HG03159 (cell line): ENCODE results near the gene HIGD2A.
"Not testable (repeated sequence)": the region's sequence is repeated elsewhere in the genome, so short reads cannot be mapped to it uniquely, and the experiment has no call there.

Experiments
- ATAC-seq: cut with Tn5 transposase; IDR thresholded peaks from one replicate; pipeline ENCODE4 v1.9.1; 2021; ENCODE audit warnings: mild to moderate bottlenecking, moderate library complexity; ENCODE audit not compliant: unreplicated experiment

Gene HIGD2A

DNA sequence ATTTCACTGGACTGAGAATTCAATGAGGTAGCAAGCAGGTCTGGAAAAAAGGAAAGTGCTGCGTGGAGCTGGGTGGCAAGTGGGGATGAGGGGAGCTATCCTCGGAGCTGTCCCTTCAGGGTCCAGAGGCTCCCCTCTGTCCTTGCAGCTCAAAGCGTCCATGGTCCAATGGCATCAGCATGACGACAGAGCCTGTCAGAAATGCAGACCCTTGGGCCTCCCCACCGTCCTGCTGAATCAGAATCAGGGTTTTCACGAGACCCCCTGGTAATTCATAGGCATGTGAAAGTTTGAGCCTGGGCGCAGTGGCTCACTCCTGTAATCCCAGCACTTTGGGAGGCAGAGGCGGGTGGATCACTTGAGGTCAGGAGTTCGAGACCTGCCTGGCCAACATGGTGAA, 5.5 kb downstream of the HIGD2A start:
- ATAC-seq = no peak

DNA sequence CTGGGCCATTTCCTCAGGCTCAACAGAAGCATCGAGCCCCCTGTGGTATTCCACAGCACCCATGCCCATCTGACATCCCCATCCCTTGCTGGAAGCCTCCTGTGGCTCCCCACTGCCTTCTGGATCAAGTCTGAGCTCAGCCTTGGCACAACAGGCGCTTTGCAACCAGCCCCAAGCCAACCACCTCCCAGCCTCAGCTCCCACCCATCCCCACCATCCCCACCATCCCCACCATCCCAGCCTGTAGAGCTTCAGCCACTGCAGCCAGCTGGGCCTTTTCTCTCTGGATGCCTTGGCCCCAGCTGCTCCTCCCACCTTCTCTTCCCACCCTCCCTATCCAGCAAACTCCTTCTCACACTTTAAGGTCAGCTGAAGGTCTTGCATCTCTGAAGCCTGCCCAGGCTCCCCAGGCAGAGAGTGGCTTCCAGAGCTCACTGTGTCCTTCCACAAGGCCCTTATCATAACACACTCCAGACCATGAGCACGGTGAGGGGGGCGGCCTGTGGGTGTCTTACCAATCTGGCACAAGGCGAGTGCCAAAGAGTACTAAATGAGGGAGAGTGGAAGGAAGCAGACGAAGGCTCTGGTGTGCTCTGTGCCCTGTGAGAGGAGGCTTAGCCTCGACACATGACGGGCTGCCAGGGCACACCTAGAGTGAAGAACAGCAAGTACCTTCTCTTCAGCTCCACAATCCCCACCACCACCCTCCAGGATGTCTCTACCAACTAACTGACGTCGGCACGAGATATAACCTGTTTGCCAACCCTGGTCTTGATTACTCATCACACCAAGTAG, 6.5 kb downstream of the HIGD2A start:
- ATAC-seq = no peak

GRCh38 chr5:176396330-176396729, 7.8 kb downstream of the HIGD2A start:
- no peak for ATAC-seq

DNA sequence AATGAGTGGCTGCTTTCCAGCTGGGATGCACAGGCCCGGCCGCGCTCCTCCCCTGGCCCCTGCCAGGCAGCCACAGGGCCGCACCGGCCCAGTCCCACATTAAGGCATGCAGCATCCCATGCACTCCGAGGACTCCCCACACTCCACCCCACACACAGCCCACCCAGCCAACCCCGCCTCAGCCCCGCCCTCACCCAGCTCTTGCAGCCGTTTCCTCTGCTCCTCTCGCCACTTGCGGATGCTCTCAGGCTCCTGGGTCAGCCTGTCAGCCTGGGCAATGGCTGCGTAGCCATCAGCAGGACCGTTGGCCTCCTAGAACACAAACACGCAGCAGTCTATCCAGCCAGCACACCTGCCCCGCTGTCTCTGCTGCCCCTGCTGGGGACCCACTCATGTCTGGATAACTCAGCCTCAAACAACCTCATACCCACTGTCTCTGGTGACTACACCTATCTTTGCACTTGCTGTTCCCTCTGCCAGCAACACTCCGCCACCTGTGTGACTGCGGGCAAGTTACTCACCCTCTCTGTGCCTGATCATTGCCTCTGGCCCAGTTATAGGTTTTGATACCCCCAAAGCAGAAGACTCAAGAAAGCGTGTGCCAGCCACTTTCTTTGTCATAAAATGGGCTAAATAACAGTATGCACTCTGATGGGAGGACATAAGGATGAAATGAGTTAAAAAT, 9.3 kb downstream of the HIGD2A start:
- no peak for ATAC-seq

GRCh38 chr5:176400382-176401156, 12.0 kb downstream of the HIGD2A start:
- ATAC-seq = no peak

DNA sequence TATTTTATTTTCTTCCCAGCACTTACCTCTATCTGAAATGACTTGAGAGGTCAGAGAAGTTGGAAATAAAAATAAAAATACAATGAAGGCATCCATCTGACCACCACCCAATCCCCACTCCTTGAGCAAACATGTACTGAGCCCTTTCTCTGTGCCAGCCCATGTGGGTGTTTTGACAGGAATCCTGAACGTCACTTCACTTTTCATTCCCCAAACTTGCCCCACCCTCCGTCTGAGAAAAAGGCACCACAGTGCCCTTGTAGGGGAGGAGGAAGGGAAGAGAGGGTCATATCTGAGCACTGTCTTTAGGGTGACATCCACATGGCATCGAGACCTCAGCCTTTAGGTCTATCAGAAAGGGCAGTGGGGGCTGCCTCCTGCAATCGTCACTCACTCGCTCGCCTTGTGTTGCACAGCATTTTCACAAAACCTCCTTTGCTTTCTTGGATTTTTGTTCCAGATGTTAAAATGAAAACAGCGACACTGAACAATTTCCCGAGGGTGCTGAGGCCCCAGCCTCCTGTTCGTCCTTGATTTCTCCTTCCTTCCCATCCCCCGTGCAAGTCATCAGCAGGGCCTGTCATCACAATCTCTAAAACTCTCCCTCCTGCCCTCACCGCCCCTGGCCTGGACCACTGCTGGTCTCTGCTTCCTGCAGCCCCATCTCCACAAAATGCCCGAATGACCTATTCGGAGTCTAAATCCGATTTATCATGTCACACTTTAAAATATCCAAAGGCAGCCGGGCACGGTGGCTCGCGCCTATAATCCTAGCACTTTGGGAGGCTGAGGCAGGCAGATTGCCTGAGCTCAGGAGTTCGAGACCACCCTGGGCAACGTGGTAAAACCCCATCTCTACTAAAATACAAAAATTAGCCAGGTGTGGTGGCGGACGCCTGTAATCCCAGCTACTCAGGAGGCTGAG, 13.0 kb downstream of the HIGD2A start:
- no peak for ATAC-seq

DNA sequence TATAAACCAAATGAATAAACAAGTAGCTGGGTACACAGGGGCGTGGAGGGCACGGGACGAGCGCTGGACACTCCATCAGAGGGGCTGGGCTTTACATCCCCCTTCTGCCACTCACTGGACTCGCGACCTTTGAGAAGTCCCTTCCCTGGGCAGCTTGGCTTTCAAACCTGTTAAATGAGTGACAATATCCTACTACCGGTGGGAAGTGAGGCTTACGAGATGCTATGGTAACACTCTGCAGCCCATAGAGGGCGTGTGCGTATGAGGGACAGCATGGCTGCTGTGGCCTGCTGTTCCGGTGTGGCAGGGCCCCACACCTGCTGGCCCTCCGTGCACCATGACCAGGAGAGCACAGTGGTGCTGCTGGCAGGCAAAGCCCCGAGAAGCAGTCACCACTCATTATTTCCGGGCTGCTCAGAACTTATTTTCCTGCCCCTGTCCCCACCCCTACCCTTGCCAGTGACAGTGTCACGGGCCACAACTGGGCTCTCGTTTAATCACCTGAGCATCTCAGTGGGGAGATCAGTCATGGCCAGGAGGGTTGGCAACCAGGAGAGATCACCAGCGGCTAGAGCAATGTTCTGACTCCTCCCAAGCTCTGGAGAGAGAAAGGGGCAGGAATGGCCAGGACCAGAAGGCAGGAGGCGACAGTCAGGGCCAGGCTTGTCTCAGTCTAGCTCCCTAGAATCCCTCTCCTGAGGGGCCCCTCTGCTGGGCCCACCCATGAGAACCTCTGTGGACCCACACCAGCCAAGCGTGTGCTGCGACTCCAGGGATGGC, 17.3 kb downstream of the HIGD2A start:
- no peak for ATAC-seq

- ATAC-seq = no peak
Measured at GRCh38 chr5:176406436-176407052, 18.0 kb downstream of the HIGD2A start.

GRCh38 chr5:176407456-176408251, 19.1 kb downstream of the HIGD2A start:
- ATAC-seq = no peak

DNA sequence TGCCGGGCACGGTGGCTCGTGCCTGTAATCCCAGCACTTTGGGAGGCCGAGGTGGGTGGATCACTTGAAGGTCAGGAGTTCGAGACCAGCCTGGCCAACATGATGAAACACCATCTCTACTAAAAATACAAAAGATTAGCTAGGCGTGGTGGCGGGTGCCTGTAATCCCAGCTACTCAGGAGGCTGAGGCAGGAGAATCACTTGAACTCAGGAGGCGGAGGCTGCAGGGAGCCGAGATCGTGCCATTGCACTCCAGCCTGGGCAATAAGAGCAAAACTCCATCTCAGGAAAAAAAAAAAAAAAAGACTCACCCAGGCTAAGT, 19.7 kb downstream of the HIGD2A start:
- not testable (repeated sequence) for ATAC-seq

DNA sequence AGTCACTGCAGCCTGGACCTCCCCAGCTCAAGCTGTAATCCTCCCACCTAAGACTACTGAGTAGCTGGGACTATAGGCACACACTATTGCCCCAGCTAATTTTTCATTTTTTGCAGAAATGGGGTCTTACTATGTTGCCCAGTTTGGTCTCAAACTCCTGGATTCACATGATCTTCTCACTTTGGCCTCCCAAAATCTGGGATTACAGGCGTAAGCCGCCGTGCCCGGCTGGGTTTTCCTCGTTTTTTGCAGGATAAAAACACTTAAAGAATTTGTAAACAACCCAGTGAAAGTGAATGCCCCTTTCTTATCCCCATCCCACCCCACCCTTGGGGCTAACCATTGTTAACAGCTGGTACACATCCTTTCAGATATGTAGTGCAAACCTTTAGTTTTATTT, 20.0 kb downstream of the HIGD2A start:
- ATAC-seq = no peak

DNA sequence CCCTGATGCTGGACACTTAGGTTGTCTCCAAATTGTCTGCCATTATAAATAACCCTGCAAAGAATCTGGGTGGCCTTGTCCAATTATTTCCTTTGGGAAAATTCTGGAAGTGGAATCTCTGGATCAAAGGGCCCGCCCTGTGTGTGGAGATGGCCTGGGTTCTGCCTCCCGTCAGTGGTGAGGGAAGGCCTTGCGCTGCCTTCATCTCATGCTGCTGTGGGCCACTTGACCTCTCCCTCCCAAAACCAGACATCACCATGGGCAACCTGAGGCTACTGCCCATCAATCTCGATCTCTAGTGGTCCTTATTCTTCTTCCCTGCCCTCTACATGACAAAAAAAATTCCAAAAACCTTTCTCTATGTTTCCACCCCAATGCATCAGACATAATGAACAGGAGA, 21.2 kb downstream of the HIGD2A start:
- ATAC-seq = no peak

GRCh38 chr5:176410486-176411180, 22.1 kb downstream of the HIGD2A start:
- no peak for ATAC-seq

- no peak for ATAC-seq
Measured at GRCh38 chr5:176412517-176413254, 24.1 kb downstream of the HIGD2A start.

DNA sequence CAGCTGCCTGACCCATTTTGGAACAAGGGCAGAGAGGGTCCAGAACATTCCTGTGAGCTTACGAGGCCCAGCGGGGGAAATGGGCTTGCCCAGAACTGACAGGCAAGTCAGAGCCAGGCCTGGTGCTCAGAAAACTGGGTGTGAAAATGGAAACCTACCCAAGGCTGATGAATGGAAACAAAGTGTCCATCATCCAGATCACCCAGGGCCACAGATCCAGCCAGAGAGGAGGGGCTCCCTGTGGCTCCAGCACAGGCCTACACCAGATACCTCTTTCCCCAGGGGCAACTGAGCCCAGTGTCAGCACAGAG, 24.7 kb downstream of the HIGD2A start:
- ATAC-seq = no peak

DNA sequence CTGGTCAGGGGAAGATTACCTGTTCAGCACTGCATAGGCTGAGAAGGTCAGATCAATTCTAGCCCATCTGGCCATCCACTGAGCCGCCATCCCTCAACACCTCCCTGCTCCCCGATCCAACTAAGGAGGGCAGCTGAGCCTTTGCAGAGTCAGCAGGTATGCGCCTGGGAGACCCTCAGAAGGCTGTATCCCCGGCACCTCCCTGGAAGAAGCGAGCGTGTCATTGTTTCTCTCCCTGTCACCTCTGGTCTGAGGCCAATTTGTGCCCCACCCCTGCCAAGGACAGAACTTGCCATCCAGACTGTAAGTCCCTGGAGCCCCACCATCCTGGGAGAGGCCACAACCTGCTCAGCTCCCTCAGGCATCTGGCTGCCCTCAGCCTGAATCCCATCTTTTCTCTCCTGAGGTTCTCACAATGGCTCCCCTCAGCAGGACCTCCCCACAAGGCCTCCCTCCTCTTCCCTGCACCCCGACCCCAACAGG, 25.2 kb downstream of the HIGD2A start:
- no peak for ATAC-seq

- ATAC-seq = no peak
Measured at GRCh38 chr5:176414704-176415103, 26.2 kb downstream of the HIGD2A start.
